Testis (tissue), 3 donors: Measurements from ENCODE around the gene PGP. TPM values are rescaled to one million over a fixed set of nuclear protein-coding genes. Genes with fewer than 3 reads are reported as not detected.
A peak's percentile ranks its signal among the peaks of the same experiment; 100 is the strongest.
"Not testable (repeated sequence)": the region's sequence is repeated elsewhere in the genome, so short reads cannot be mapped to it uniquely, and the experiment has no call there.

Experiments
- DNase-seq: peaks from one replicate; pipeline ENCODE4 v3.0.0-alpha.2; 2019
- H3K27ac ChIP-seq, 2 donors: fragments of 200-600 bp; sonication (generic); one replicate each; pipeline ENCODE4 v1.5.1; 2019
- H3K27me3 ChIP-seq: fragments of 200-600 bp; sonication (generic); one replicate; pipeline ENCODE4 v1.5.1; 2019
- H3K36me3 ChIP-seq: fragments of 200-600 bp; sonication (generic); one replicate; pipeline ENCODE4 v1.5.1; 2017; ENCODE audit warnings: low read depth; ENCODE audit errors: missing control alignments
- H3K4me1 ChIP-seq: fragments of 200-600 bp; sonication (generic); one replicate; pipeline ENCODE4 v1.5.1; 2019
- H3K4me3 ChIP-seq, 2 donors: fragments of 200-600 bp; sonication (generic); one replicate each; pipeline ENCODE4 v1.5.1; 2017 to 2019
- H3K9me3 ChIP-seq: fragments of 200-600 bp; sonication (generic); one replicate; pipeline ENCODE4 v1.5.1; 2017
- POLR2A ChIP-seq: fragments of 450-650 bp; IDR thresholded peaks from one replicate; pipeline ENCODE4 v1.6.1; 2017; ENCODE audit warnings: antibody characterized with exemption, mild to moderate bottlenecking, moderate library complexity
- WGBS, 2 donors: methylation state at CpG; one replicate each; pipeline ENCODE4 v1.1.5; 2018; 5-methylcytosine and 5-hydroxymethylcytosine counted together
- intact Hi-C: fragments of 100-400 bp; cut with DNase I; formaldehyde crosslinking; loops from one replicate; pipeline ENCODE4 v1.15.1; 2023; ENCODE audit warnings: low total_unique reads
- polyA plus RNA-seq: library from polyadenylated mRNA; stranded (reverse); fragments of 350-450 nt; fragmentation: Illumina TruSeq; extraction: RNeasy Lipid Tissue Mini Kit (QIAGEN cat#74804); gene quantifications from one replicate; pipeline ENCODE4 v1.2.3, GENCODE V29; 2014; ENCODE audit warnings: low read depth, low replicate concordance; ENCODE audit not compliant: insufficient read depth
- total RNA-seq, 2 donors: library from RNA; depleted of rRNA; stranded (reverse); fragments of >200 nt; gene quantifications; one replicate each; pipeline ENCODE4 v1.2.3, GENCODE V29; 2016
- TF ChIP-seq, protein P1 (sequence below), 3 experiments: fragments of 450-650 bp in 2 of 3; fragments of 200-600 bp in 1 of 3; sonication (generic) in 1 of 3; IDR thresholded peaks; one replicate each; pipeline ENCODE4 v1.5.1; 2016 to 2019; ENCODE audit warnings: antibody characterized with exemption in 3 of 3, mild to moderate bottlenecking in 2 of 3, moderate library complexity in 1 of 3

PGP gene
- total and polyA plus RNA-seq, 3 donors from 2014 or later = 50.0 to 118 (median 56.3) TPM

DNA sequence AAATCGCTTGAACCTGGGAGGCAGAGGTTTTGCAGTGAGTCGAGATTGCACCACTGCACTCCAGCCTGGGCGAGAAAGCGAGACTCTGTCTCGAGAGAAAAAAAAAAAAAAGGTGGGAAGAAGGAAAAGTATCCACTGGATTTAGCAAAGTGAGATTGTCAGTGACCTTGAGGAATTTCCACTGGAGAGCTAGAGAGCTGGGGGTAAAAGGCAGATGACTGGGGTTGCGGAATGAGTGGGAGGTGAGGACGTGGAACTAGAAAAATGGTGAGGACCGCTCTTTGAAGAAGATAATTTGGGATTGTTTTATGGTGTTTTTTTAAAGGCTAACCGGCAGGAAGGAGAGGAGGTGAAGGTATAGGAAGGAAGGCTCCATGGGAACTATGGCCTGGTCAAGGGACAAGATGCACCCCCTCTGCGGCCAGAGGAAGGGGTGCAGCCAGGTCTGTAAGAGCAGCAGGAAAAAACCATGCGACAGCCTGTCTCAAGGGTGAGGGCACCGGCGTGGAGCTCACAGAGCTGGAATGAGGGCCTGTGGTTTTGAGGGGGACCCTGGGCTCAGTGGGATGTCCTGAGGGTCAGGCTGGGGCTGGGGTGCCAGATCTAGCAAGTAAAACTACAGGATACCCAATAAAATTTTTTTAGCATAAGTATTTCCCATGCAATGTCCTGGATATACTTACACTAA lies 10.1 kb downstream of the PGP start:
- Histone ChIP-seq H3K4me1 (peaks cover 19% of the 10 kb centered on the region), H3K36me3 (no peaks in the 10 kb centered on the region), H3K9me3 (no peaks in the 10 kb centered on the region), H3K4me3 (peak overlapping the region; percentile 82 to 85), H3K27ac (peak overlapping the region; percentile 97 to 98), H3K27me3 (no peaks in the 10 kb centered on the region)
- peak; percentile 42 for DNase-seq
- intact Hi-C loops = no loop called here
- 34 to 43% methylated on average over 13 of the region's 13 CpGs for WGBS, 2 donors
- TF ChIP-seq, protein P1, sequence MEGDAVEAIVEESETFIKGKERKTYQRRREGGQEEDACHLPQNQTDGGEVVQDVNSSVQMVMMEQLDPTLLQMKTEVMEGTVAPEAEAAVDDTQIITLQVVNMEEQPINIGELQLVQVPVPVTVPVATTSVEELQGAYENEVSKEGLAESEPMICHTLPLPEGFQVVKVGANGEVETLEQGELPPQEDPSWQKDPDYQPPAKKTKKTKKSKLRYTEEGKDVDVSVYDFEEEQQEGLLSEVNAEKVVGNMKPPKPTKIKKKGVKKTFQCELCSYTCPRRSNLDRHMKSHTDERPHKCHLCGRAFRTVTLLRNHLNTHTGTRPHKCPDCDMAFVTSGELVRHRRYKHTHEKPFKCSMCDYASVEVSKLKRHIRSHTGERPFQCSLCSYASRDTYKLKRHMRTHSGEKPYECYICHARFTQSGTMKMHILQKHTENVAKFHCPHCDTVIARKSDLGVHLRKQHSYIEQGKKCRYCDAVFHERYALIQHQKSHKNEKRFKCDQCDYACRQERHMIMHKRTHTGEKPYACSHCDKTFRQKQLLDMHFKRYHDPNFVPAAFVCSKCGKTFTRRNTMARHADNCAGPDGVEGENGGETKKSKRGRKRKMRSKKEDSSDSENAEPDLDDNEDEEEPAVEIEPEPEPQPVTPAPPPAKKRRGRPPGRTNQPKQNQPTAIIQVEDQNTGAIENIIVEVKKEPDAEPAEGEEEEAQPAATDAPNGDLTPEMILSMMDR (IDR thresholded peaks at IDR 0.05) = no peak
- TF ChIP-seq POLR2A = no peak

DNA sequence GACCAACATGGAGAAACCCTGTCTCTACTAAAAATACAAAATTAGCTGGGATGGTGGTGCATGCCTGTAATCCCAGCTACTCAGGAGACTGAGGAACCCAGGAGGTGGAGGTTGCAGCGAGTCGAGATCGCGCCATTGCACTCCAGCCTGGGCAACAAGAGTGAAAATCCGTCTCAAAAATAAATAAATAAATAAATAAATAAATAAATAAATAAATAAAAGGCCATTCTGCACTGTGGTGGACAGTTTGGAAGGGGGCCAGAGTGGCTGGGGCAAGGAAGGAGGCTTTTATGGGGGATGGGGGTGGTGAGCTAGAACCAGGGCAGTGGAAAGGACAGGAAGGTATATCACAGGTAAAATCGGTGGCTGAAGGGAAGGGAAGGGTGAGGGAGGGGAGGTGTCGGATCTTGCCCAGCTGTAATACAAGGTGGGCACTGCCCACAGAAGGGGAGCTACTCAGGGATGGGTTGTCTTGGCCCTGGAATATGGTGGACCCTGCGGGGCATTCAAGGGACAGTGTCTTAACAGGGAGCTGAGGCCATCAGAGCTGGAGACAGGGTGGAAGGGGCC lies 11.4 kb downstream of the PGP start:
- DNase-seq, H3K27me3 ChIP-seq, H3K4me3 ChIP-seq, intact Hi-C loops, H3K9me3 ChIP-seq, H3K36me3 ChIP-seq, H3K27ac ChIP-seq: not testable (repeated sequence)
- H3K4me1 ChIP-seq = peaks cover 18% of the 10 kb centered on the region
- 95 to 96% methylated on average over 8 of the region's 8 CpGs for WGBS, 2 donors

DNA sequence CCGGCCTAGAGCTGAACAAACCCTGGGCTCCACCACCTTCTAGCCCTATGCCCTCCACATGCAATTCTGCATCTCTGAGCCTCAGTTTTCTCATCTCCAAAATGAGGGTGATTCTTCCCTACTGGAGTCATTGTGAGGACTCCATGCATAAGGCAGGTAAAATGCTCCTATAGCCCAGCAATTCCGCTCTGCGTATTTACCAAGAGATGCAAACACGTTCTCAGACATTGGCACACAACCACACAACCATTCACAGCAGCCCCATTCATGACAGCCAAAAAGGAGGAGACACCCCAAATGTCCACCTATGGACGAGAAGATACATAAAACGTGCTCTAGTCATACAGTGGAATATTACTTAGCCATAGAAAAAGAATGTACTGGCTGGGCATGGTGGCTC lies 14.3 kb downstream of the PGP start:
- intact Hi-C loops = no loop called here
- peaks cover 13% of the 10 kb centered on the region for H3K4me1 ChIP-seq
- H3K9me3 ChIP-seq = no peaks in the 10 kb centered on the region
- no peak overlapping the region for H3K27ac ChIP-seq
- DNase-seq = no peak
- H3K27me3 ChIP-seq = no peaks in the 10 kb centered on the region
- no peaks in the 10 kb centered on the region for H3K36me3 ChIP-seq
- H3K4me3 ChIP-seq = no peak overlapping the region
- 92 to 93% methylated on average over 6 of the region's 6 CpGs for WGBS, 2 donors
- TF ChIP-seq, protein P1 (IDR thresholded peaks at IDR 0.05) = no peak
- TF ChIP-seq POLR2A = no peak

DNA sequence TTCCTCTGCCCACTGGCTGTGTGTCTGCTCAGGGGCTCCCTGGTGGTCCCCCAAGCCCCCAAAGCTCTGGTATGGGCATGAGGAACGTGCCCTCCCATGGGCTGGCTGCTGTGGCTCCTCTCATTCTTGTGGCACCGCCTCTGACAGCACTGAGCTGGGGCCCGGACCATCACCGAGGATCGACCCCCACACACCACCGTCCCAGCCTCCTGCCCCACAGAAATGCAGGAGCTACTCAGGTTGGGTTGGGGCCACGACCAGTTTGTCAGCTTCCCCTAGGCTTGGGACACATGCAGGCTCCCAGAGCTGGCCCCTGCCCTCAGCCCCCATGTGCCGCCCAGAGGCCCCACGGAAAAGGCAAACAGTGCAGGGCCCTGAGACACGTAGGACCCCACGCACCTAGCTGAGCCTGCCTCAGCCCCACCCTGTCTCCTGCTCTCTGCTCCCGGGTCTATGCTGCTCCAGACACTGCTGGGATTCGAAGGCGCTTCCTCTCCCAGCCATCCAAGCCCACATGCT lies 15.0 kb downstream of the PGP start:
- peaks cover 14% of the 10 kb centered on the region for H3K4me1 ChIP-seq
- no peaks in the 10 kb centered on the region for H3K9me3 ChIP-seq
- H3K36me3 ChIP-seq = no peaks in the 10 kb centered on the region
- TF ChIP-seq, protein P1 (IDR thresholded peaks at IDR 0.05) = no peak
- no peak for TF ChIP-seq POLR2A
- DNase-seq = no peak
- 74 to 88% methylated on average over 5 to 7 of the region's 14 CpGs for WGBS, 2 donors
- H3K27me3 ChIP-seq = no peaks in the 10 kb centered on the region
- H3K27ac ChIP-seq = no peak overlapping the region
- intact Hi-C loops = no loop called here
- no peak overlapping the region for H3K4me3 ChIP-seq

DNA sequence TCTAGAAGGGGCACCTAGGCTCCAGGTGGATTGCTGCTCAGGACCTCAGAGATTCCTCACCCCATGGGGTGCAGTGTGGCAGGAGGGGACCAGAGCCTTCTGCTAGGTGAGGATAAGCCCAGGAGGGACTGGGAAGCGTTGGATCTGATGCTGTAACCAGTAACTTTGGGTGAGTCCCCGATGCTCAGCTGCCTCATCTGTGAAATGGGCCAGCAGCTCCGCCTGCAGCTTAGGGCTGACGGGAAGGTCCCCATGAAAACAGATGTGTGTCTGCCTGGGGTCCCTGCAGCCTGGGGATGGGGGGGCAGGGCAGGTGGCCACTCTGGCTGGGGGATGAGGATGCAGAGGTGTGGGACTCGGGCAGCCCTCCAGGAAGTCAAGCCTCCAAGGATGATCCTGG lies 15.5 kb downstream of the PGP start:
- H3K36me3 ChIP-seq = no peaks in the 10 kb centered on the region
- intact Hi-C loops = no loop called here
- WGBS, 2 donors = 77 to 92% methylated on average over 4 to 5 of the region's 5 CpGs
- H3K4me3 ChIP-seq = no peak overlapping the region
- H3K27me3 ChIP-seq = no peaks in the 10 kb centered on the region
- H3K27ac ChIP-seq = no peak overlapping the region
- H3K4me1 ChIP-seq = peaks cover 10% of the 10 kb centered on the region
- H3K9me3 ChIP-seq = no peaks in the 10 kb centered on the region
- no peak for DNase-seq
- TF ChIP-seq POLR2A = no peak
- TF ChIP-seq, protein P1 (IDR thresholded peaks at IDR 0.05) = no peak
